HUDEP-2 (cell line): Measurements from ENCODE around the gene MYBPC2.
"Not testable (repeated sequence)": the region's sequence is repeated elsewhere in the genome, so short reads cannot be mapped to it uniquely, and the experiment has no call there.

ENCODE experiments used
- DNase-seq, 76 experiments: peaks; one replicate each; lab custom pipeline; 2025; ENCODE audit not compliant: unreplicated experiment in 76 of 76; lab: John Stamatoyannopoulos, UW

Gene MYBPC2

DNA sequence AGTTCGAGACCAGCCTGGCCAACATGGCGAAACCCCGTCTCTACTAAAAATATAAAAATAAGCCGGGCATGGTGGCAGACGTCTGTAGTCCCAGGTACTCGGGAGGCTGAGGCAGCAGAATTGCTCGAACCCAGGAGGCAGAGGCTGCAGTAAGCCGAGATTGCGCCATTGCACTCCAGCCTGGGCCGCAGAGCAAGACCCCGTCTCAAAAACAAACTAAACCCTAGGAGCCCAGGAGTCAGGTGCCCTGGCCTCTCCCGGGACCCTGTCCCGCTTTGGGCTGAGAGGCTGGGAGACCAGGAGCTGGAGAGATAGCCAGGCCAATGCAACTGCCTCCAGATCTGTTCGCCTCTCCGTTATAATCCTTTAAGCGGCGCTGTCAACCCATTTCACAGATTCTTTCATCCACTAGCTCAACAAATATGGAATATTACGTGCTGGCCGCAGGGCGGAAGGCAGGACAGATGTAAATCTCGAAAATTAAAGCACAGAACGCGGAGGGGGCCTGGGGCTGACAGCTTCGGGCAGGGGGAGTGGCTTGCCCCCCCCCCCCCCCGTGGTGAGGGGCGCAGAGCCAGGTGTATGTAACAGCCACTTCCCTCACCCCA is 5.3 kb upstream of the MYBPC2 start:
- no peak for DNase-seq

- peak in 17 of 76 experiments; percentile 9 to 53 (median 20) for DNase-seq
Measured at GRCh38 chr19:50427997-50428425, 4.7 kb upstream of the MYBPC2 start.

- no peak for DNase-seq
Measured at GRCh38 chr19:50428772-50429463, 3.8 kb upstream of the MYBPC2 start.

DNA sequence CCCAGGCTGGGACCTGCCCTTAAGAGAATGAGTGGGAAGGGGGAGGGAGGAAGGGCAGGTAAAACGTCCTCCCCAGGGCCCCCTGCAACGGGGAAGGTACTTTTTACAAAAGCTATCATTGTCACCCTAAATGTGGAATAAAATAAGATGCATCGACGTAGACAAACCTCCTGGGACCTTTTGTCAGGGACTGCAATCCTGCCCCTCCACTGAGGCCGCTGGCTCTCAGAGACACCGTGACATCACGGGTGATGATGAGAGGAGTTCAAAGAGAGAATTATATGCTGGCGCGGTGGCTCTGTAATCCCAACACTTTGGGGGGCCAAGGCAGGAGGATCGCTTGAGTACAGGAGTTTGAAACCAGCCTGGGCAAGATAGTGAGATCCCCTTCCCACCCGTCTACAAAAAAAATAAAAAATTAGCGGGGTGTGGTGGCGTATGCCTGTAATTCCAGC is 1.8 kb upstream of the MYBPC2 start:
- no peak for DNase-seq

GRCh38 chr19:50431343-50432220 is 1.1 kb upstream of the MYBPC2 start:
- peak in 68 of 76 experiments; percentile 13 to 95 (median 73) for DNase-seq

- no peak for DNase-seq
Measured at GRCh38 chr19:50433201-50434180, 799 bp downstream of the MYBPC2 start.

DNA sequence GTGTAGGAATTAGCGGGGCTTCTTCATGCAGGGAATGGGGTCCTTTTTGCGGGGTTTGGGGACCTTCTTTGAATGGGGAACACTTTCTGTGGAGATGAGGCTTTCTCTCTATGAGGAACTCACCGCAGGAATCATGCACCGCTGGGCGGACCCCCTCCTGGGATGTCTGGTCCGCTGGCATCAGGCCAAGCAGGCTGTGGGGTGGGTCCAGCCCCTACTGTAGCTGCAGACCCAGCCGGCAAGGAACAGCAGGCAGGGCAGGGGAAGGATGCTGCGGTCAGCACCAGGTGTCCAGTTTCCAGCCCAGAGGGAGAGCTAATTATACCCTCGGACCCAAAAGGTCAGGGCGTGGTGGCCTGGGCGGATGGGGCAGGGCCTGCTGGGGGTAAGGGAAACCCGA is 1.8 kb downstream of the MYBPC2 start:
- DNase-seq: no peak

DNA sequence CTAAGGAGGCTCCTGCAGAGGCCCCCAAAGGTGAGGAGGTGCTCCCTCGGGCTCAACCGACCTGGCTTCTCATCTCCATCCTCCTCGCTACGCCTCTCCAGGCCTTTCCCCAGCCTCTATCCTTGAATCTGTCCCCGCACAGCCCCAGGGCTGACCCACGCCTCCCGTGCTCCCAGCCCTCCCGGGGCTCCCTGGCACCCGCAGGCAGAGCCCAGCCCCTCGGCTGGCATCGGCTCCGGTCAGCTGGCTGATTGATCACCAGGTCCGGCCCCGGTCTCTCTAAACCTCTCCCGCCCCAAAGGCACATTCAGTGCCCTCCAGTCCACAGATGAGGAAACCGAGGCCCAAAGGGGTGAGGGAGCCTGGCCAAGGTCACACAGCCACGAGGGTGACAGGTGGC is 2.5 kb downstream of the MYBPC2 start:
- no peak for DNase-seq

GRCh38 chr19:50435627-50436026 is 2.9 kb downstream of the MYBPC2 start:
- DNase-seq: no peak

GRCh38 chr19:50437862-50438449 is 5.3 kb downstream of the MYBPC2 start:
- no peak for DNase-seq

DNA sequence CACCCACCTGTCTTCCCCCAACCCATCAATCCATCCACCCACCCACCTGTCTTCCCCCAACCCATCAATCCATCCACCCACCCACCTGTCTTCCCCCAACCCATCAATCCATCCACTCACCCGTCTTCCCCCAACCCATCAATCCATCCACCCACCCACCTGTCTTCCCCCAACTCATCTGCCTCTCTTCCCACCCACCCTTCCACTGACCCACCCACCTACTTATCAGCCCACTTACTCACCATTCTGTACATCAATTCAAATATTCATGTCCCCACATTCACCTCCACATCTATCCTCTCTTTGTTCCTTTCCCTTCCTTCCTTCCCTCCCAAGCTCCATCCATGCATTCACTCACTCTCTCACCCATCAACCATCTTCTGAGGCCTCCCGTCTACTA is 6.4 kb downstream of the MYBPC2 start:
- DNase-seq: not testable (repeated sequence)

DNA sequence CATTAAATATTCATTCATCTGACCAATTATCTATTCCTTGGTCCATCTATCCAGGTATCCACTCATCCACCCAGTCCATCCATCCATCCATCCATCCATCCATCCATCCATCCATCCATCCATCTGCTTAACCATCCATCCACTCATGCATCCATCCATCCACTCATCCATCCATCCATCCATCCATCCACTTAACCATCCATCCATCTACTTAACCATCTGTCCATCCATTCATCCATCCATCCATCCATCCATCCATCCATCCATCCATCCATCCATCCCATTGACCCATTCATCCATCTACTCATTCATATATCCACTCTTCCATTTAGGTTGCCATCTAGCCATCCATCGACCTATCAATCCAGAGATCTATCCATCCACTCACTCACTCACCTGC is 11.4 kb downstream of the MYBPC2 start:
- DNase-seq: no peak

GRCh38 chr19:50447053-50447452 is 14.4 kb downstream of the MYBPC2 start:
- DNase-seq: no peak

DNA sequence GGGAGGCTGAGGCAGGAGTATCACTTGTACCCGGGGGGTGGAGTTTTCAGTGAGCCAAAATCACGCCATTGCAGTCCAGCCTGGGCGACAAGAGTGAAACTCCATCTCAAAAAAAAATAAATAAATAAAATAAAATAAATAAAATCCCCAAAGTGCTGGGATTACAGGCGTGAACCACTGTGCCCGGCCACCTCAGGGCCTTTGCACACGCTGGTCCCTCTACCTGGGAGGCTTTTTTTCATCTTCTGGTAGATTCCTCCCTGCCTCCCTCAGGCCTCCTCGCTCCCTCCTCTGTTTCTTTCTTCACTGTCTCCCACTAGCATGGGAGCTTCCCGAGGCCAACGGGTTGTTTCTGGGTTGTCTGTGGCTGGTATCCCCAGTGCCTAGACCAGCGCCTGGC is 15.1 kb downstream of the MYBPC2 start:
- no peak for DNase-seq

- DNase-seq: no peak
Measured at GRCh38 chr19:50449236-50449899, 16.7 kb downstream of the MYBPC2 start.

- DNase-seq: no peak
Measured at GRCh38 chr19:50450369-50451222, 17.9 kb downstream of the MYBPC2 start.

GRCh38 chr19:50451223-50451534 is 18.5 kb downstream of the MYBPC2 start:
- DNase-seq: no peak

DNA sequence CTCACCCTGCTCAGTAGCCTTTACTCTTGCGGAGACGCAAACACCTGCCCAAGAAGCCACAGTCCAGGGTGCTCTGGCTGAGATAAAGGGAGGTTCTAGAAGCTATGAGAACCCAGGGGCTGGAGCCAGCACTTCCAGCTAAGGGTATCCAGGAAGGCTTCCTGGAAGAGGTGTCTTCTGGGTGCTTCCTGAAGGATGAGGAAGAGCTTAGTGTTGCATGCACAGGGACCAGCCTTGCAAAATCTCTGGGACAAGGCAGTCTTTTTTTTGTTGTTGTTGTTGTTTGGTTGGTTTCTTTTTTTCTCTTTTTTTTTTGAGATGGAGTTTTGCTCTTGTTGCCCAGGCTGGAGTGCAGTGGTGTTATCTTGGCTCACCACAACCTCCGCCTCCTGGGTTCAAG is 20.6 kb downstream of the MYBPC2 start:
- no peak for DNase-seq

- DNase-seq: no peak
Measured at GRCh38 chr19:50455992-50456391, 23.3 kb downstream of the MYBPC2 start.
